H9 (cell line): ENCODE measurements around the gene HLA-DOB. TPM values are rescaled to one million over a fixed set of nuclear protein-coding genes. Genes with fewer than 3 reads are reported as not detected.

ENCODE experiments used
- DNase-seq: peaks from one replicate; pipeline ENCODE4 v3.0.0-alpha.2; 2017
- H2AFZ ChIP-seq: one replicate; pipeline ENCODE4 v1.6.1; 2013; ENCODE audit warnings: mild to moderate bottlenecking, low read length, control low read depth, moderate library complexity
- H2AK5ac ChIP-seq: 2 replicates; pipeline ENCODE4 v1.6.1; 2013; ENCODE audit warnings: low read length, control low read depth, mixed read lengths; ENCODE audit not compliant: insufficient read length
- H2BK120ac ChIP-seq: one replicate; pipeline ENCODE4 v1.6.1; 2013; ENCODE audit warnings: low read depth, mild to moderate bottlenecking, low read length, control low read depth, inconsistent platforms; ENCODE audit not compliant: poor library complexity, severe bottlenecking
- H2BK12ac ChIP-seq: 2 replicates; pipeline ENCODE4 v1.6.1; 2013; ENCODE audit warnings: low read length, control low read depth, mixed read lengths, low read depth; ENCODE audit not compliant: insufficient read length
- H2BK15ac ChIP-seq: 2 replicates; pipeline ENCODE4 v1.6.1; 2013; ENCODE audit warnings: low read depth, low read length, control low read depth
- H2BK20ac ChIP-seq: one replicate; pipeline ENCODE4 v1.6.1; 2013; ENCODE audit warnings: low read depth, mild to moderate bottlenecking, low read length, control low read depth, inconsistent platforms; ENCODE audit not compliant: poor library complexity, severe bottlenecking
- H2BK5ac ChIP-seq: 2 replicates; pipeline ENCODE4 v1.6.1; 2013; ENCODE audit warnings: low read length, control low read depth, mixed read lengths; ENCODE audit not compliant: insufficient read length
- H3K14ac ChIP-seq: 2 replicates; pipeline ENCODE4 v1.6.1; 2013; ENCODE audit warnings: low read length, control low read depth; ENCODE audit not compliant: insufficient read depth
- H3K18ac ChIP-seq: 2 replicates; pipeline ENCODE4 v1.6.1; 2013; ENCODE audit warnings: low read depth, mild to moderate bottlenecking, mixed read lengths, low read length, control low read depth; ENCODE audit not compliant: insufficient read length
- H3K23ac ChIP-seq: 2 replicates; pipeline ENCODE4 v1.6.1; 2013; ENCODE audit warnings: low read length, control low read depth, mixed read lengths, low read depth; ENCODE audit not compliant: insufficient read length
- H3K23me2 ChIP-seq: 2 replicates; pipeline ENCODE4 v1.6.1; 2013; ENCODE audit warnings: low read depth, mild to moderate bottlenecking, mixed read lengths, low read length, control low read depth; ENCODE audit not compliant: insufficient read length, poor library complexity, severe bottlenecking
- H3K27ac ChIP-seq: 2 replicates; pipeline ENCODE4 v1.5.1; 2013; ENCODE audit warnings: low read length, control low read depth, mixed read lengths, low read depth; ENCODE audit not compliant: insufficient read length
- H3K27me3 ChIP-seq: 2 replicates; pipeline ENCODE4 v1.6.1; 2013; ENCODE audit warnings: low read length, control low read depth, inconsistent platforms; ENCODE audit not compliant: insufficient read depth
- H3K4ac ChIP-seq: 2 replicates; pipeline ENCODE4 v1.6.1; 2013; ENCODE audit warnings: low read depth, mild to moderate bottlenecking, control low read depth, inconsistent platforms, low read length, moderate library complexity
- H3K4me1 ChIP-seq: 2 replicates; pipeline ENCODE4 v1.6.1; 2013; ENCODE audit warnings: low read length, control low read depth, inconsistent platforms; ENCODE audit not compliant: insufficient read depth
- H3K4me2 ChIP-seq: 2 replicates; pipeline ENCODE4 v1.6.1; 2013; ENCODE audit warnings: low read length, control low read depth, mixed read lengths; ENCODE audit not compliant: insufficient read length, insufficient read depth
- H3K56ac ChIP-seq: 2 replicates; pipeline ENCODE4 v1.6.1; 2013; ENCODE audit warnings: low read depth, mild to moderate bottlenecking, mixed read lengths, low read length, control low read depth; ENCODE audit not compliant: insufficient read length
- H3K79me1 ChIP-seq: 2 replicates; pipeline ENCODE4 v1.6.1; 2013; ENCODE audit warnings: low read depth, mild to moderate bottlenecking, moderate library complexity, low read length, control low read depth, inconsistent platforms; ENCODE audit not compliant: insufficient read depth, poor library complexity, severe bottlenecking
- H3K79me2 ChIP-seq: 2 replicates; pipeline ENCODE4 v1.6.1; 2013; ENCODE audit warnings: low read length, control low read depth, inconsistent platforms; ENCODE audit not compliant: insufficient read depth
- H3K9ac ChIP-seq: 2 replicates; pipeline ENCODE4 v1.6.1; 2013; ENCODE audit warnings: low read length, control low read depth, mixed read lengths; ENCODE audit not compliant: insufficient read length; ENCODE audit errors: extremely low read depth
- H3K9me3 ChIP-seq: one replicate; pipeline ENCODE4 v1.6.1; 2013; ENCODE audit warnings: low read depth, low read length, inconsistent platforms; ENCODE audit not compliant: control insufficient read depth
- H3T11ph ChIP-seq: one replicate; pipeline ENCODE4 v1.6.1; 2013; ENCODE audit warnings: mild to moderate bottlenecking, low read length, control low read depth, inconsistent platforms
- H4K20me1 ChIP-seq: one replicate; pipeline ENCODE4 v1.6.1; 2013; ENCODE audit not compliant: control insufficient read depth, insufficient read length, insufficient read depth
- H4K5ac ChIP-seq: 2 replicates; pipeline ENCODE4 v1.6.1; 2013; ENCODE audit warnings: low read depth, mild to moderate bottlenecking, mixed read lengths, low read length, control low read depth; ENCODE audit not compliant: insufficient read length
- H4K8ac ChIP-seq: replicated peaks from 2 replicates; pipeline ENCODE4 v1.6.1; 2013; ENCODE audit warnings: low read length, control low read depth, mixed read lengths, low read depth; ENCODE audit not compliant: insufficient read length
- H4K91ac ChIP-seq: 2 replicates; pipeline ENCODE4 v1.6.1; 2013; ENCODE audit warnings: low read depth, mild to moderate bottlenecking, moderate library complexity, mixed read lengths, low read length, control low read depth; ENCODE audit not compliant: insufficient read length
- H3K27ac Mint-ChIP-seq, 3 experiments: 2 replicates in 2 of 3; 3 replicates in 1 of 3; pipeline ENCODE4 v1.8.0; 2020 to 2021; ENCODE audit warnings: mixed read lengths in 3 of 3, mild to moderate bottlenecking in 1 of 3, moderate library complexity in 1 of 3
- H3K27me3 Mint-ChIP-seq: 2 replicates; pipeline ENCODE4 v1.8.0; 2021; ENCODE audit warnings: low read depth, mild to moderate bottlenecking, moderate library complexity, mixed read lengths
- H3K36me3 Mint-ChIP-seq, 3 experiments: 2 replicates in 2 of 3; 3 replicates in 1 of 3; pipeline ENCODE4 v1.8.0; 2020 to 2021; ENCODE audit warnings: low read depth in 3 of 3, mixed read lengths in 3 of 3; ENCODE audit not compliant: insufficient read depth in 1 of 3
- H3K4me1 Mint-ChIP-seq, 2 experiments: 2 replicates each; pipeline ENCODE4 v1.8.0; 2020; ENCODE audit warnings: mixed read lengths in 2 of 2
- H3K4me3 Mint-ChIP-seq, 2 experiments: 2 replicates in 1 of 2; 3 replicates in 1 of 2; pipeline ENCODE4 v1.8.0; 2020 to 2021; ENCODE audit warnings: mild to moderate bottlenecking in 2 of 2, mixed read lengths in 2 of 2, moderate library complexity in 1 of 2
- H3K9me3 Mint-ChIP-seq, 2 experiments: 2 replicates in 1 of 2; 3 replicates in 1 of 2; pipeline ENCODE4 v1.8.0; 2020; ENCODE audit warnings: mild to moderate bottlenecking in 2 of 2, mixed read lengths in 2 of 2, moderate library complexity in 1 of 2
- total RNA-seq: library from RNA; stranded (reverse); gene quantifications from 2 replicates; pipeline ENCODE4 v1.2.1, GENCODE V29; 2021
- TF ChIP-seq, protein P1 (sequence below): fragments of 200-600 bp; sonication (generic); conservative IDR thresholded peaks from 3 replicates; pipeline ENCODE4 v1.8.0; 2021; ENCODE audit warnings: antibody characterized with exemption, mild to moderate bottlenecking

HLA-DOB gene
- total RNA-seq, 1 experiment from 2014 or later: 0.20 TPM

DNA sequence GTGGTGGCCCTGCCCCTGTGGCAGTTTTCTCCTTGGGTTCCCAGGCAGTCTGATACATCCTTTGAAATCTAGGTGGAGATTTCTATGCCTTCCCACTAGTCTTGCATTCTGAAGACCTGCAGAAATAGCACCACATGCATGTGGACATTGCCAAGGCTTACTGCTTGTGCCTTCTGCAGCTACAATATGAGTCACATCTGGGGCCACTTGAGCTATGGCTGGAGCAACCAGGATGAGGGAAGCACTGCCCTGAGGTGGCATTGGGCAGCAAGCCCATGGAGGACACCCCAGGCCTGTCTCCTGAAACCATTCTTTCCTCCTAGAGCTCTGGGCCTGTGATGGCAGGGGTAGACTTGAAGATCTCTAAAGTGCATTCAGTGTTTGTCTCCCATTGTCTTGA lies 37.8 kb downstream of the HLA-DOB start:
- H4K91ac ChIP-seq: no peak overlapping the region
- TF ChIP-seq, protein P1, sequence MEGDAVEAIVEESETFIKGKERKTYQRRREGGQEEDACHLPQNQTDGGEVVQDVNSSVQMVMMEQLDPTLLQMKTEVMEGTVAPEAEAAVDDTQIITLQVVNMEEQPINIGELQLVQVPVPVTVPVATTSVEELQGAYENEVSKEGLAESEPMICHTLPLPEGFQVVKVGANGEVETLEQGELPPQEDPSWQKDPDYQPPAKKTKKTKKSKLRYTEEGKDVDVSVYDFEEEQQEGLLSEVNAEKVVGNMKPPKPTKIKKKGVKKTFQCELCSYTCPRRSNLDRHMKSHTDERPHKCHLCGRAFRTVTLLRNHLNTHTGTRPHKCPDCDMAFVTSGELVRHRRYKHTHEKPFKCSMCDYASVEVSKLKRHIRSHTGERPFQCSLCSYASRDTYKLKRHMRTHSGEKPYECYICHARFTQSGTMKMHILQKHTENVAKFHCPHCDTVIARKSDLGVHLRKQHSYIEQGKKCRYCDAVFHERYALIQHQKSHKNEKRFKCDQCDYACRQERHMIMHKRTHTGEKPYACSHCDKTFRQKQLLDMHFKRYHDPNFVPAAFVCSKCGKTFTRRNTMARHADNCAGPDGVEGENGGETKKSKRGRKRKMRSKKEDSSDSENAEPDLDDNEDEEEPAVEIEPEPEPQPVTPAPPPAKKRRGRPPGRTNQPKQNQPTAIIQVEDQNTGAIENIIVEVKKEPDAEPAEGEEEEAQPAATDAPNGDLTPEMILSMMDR: no peak
- no peak overlapping the region for H2AK5ac ChIP-seq
- no peaks in the 10 kb centered on the region for H3K79me1 ChIP-seq
- no peak for DNase-seq
- H3K56ac ChIP-seq: no peak overlapping the region
- no peak overlapping the region for H2BK120ac ChIP-seq
- H3K9me3 ChIP-seq: no peaks in the 10 kb centered on the region
- H2BK15ac ChIP-seq: no peak overlapping the region
- no peaks in the 10 kb centered on the region; the same call in 1 of the 2 replicates for H3K79me2 ChIP-seq
- Mint-ChIP-seq H3K9me3 (peaks cover 4 to 18% of the 10 kb centered on the region in 2 experiments; a peak in 4 of 5 replicates), H3K4me1 (peaks cover 3% of the 10 kb centered on the region in 2 experiments; a peak in 3 of 4 replicates), H3K36me3 (peaks cover 0 to 4% (median 4%) of the 10 kb centered on the region in 3 experiments; a peak in 1 of 7 replicates), H3K27me3 (no peaks in the 10 kb centered on the region; the same call in 1 of the 2 replicates), H3K27ac (no peak overlapping the region), H3K4me3 (no peak overlapping the region)
- H3K4me1 ChIP-seq: no peaks in the 10 kb centered on the region
- H3K18ac ChIP-seq: no peak overlapping the region
- H3T11ph ChIP-seq: no peak overlapping the region
- no peak overlapping the region for H2AFZ ChIP-seq
- no peak overlapping the region for H2BK20ac ChIP-seq
- no peak overlapping the region for H2BK5ac ChIP-seq
- H3K23me2 ChIP-seq: no peaks in the 10 kb centered on the region
- no peak overlapping the region for H3K27ac ChIP-seq
- H3K9ac ChIP-seq: no peak overlapping the region
- no peaks in the 10 kb centered on the region for H4K20me1 ChIP-seq
- no peak overlapping the region for H3K14ac ChIP-seq
- no peak overlapping the region for H4K5ac ChIP-seq
- H3K4ac ChIP-seq: no peak overlapping the region
- no peaks in the 10 kb centered on the region for H3K27me3 ChIP-seq
- H2BK12ac ChIP-seq: no peak overlapping the region
- H3K23ac ChIP-seq: no peak overlapping the region
- H3K4me2 ChIP-seq: no peak overlapping the region
- no peak overlapping the region for H4K8ac ChIP-seq
